Stimulated activated CD4-positive, alpha-beta T cell treated with anti-CD3 and anti-CD28 coated beads, Interleukin-2, amount 100 ng/mL, for 24 hours (primary cell): ENCODE results near the gene KHDC3L.

Source experiments
- DNase-seq, 2 donors: peaks; one replicate each; pipeline ENCODE4 v3.0.0-alpha.2; 2020

The KHDC3L gene

GRCh38 chr6:73362358-73362757 lies at the start of gene KHDC3L:
Gene KHDC3L (plus strand): TSS chr6:73362658. CDS start chr6:73362730, 72 bp downstream.
- DNase-seq, result no peak

DNA sequence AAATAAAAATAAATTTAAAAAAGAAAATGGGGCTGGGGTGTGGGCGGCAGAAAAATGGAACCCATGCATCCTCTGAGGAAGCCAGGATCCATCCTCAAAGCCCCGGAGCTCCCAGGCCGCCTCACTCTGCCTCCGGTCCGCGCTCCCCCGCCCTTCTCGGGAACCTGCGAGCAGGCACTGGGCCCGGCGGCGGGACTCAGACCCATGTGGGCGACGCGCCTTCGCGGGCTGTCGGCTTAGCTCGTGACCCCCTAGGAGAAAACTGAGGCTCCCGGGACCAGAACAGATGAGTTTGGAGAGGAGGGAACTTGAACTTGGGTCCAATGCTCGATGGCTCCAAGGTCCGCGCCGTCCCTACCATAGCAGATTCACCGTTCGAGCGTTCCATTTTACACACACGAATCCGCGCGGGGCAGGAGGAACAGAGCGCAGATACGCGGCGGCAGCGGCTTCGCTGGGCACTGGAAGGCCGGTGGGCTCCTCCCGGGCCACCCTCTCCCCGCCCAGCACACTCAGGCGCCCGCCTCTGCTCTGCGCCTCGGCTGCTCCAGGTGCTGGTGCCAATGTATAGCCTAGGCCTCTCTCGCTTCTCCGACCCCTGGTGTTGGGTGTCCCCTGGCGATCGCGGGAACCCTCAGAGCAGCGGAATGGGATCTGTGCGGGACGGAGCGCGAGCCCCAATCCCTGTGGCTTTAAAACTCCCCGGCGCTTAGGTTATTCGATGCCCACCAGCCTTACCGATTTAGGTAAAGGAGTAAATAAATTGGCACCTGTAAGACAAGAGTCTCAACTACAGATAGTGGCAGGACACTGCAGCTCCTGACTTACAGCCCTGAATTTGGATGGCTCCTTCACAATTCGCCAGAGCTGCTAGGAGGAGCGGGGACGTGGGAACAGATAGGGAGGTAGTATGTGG lies 47.6 kb upstream of the KHDC3L start:
- DNase-seq, result peak in 1 of 2 donors; percentile 8

DNA sequence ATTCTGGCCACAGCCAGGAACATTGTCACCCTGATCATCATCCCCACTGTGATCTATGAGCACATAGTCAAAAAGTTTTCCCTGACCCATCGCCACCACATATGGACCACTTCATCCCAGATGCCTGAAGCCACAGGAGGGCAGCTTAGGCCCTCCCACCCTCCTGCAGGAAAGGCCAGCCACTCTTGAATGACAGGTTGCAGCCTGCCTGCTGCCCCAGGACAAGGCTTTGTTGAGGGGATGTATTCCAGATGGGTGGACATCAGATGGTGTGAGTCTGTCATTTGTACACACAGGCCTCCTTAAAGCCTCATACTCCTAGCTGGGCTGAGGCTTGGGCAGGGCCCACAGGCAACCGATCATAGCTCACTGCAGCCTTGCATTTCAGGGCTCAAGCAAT lies 39.1 kb upstream of the KHDC3L start:
- DNase-seq, result no peak

DNA sequence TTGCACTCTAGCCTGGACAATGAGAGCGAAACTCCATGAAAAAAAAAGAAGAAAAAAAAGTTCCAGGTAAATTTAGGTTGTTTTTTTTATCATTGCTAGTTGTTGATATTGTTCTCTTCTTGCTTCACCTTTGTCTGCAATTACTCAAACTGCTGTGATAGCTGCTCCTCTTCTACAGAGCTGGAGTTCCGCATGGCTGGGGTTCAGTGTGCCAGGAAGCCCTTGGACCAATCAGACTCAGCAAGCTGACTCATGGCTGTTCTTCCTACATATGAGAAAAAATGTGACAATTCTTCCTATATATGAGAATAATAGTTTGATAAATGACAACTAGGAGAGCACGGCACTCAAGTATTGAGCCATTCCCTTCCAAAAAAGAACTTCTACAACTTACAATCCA lies 36.8 kb upstream of the KHDC3L start:
- no peak for DNase-seq

GRCh38 chr6:73328790-73329189 lies 33.7 kb upstream of the KHDC3L start:
- DNase-seq, result no peak

DNA sequence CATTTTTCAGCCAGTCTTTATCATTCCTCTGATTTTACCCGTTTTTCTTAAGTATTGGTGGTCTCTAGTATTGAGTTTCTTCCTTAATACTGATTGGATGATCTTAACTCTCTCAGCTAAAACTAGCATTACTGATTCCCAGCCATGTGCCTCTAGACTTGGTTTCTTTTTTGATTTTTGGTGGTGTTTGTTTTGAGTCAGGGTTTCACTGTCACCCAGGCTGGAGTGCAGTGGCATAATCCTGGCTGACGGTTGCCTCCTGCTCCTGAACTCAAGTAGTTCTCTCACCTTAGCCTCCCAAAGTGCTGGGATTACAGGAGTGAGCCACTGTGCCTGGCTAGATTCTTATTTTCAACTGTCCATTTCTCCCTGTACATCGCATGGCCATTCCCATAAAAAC lies 33.3 kb upstream of the KHDC3L start:
- no peak for DNase-seq

DNA sequence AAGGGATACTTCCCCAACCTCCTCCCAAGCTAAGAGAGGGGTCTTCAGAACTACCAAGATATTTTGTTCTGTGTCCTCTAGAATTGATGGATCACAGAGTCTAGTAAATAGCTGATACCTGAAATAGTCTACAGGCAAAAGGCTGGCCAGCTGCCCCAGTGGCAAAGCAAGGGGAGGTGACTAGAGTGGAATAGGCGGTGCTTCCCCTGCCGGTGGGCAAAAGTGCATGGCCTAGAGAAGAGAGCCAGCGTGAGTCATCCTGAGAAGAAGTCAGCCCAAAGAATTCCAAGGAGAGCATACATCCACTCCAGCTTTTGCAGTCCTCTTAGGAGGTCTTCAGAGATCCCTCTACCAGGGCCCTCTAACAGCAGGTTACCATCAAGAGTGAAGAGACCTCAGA lies 23.1 kb upstream of the KHDC3L start:
- no peak for DNase-seq

GRCh38 chr6:73340048-73340447 lies 22.4 kb upstream of the KHDC3L start:
- DNase-seq, result no peak

GRCh38 chr6:73341335-73341734 lies 21.1 kb upstream of the KHDC3L start:
- DNase-seq, result no peak

GRCh38 chr6:73342174-73342573 lies 20.3 kb upstream of the KHDC3L start:
- DNase-seq, result no peak

DNA sequence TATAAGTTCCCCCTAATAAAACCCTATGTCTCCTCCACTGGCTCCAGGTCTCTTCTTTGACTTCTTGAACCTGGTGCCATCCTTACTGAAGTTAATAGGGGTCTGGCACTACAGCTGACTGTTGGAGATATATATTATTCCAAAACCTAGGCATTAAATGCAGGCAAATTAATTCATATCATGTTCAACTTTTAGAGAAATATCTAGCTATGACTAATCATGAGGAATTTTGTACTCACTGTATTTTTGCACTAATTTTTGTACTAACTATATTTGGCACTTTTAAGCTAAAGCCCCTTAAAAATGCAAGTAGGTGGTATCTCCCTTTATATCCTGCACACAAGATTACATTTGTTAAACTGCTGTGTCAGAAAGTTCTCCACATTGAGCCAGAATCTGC lies 19.3 kb upstream of the KHDC3L start:
- DNase-seq, result no peak

DNA sequence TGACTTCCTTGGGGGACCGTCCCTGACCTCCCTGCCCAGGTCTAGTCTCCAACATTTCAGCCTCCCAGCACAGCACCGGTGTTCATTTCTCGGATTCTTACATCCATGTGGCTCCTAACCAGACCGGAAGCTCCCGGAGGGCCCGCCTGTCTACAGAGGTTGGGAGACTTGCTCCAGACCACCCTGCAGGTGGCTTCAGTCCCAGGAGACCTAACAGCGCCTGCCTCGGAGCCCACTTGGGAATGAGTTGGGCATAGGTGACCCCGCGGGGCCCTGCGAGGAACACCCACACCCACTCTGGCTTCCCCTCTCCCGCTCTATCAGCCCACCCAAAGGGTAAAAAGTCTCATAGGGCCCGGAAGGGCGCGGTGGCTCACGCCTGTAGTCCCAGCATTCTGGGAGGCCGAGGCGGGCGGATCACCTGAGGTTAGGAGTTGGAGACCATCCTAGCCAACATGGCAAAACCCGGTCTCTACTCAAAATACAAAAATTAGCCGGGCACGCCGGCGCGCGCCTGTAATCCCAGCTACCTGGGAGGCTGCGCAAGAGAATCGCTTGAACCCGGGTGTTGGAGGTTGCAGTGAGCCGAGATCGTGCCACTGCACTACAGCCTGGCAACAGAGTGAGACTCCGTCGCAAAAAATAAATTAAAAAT lies 13.8 kb upstream of the KHDC3L start:
- DNase-seq, result no peak

DNA sequence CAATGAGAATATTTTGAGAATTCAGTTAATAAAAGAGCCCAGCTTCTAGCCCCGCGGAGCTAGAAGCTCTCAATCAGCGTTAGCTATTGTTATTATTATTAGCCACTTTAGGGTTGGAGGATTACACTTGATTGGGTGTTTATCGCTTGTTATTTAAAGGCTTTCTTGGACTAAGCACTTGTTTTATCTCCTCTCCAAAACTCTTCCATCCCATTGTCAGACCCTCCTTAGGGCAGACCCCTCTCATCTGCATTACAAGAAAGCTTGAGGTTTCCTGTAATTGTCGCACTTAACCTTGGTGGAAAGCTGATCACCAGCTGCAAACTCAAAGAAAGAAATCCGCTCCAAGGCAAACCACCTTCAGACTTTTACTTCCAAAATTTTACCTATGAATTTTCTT lies 13.1 kb upstream of the KHDC3L start:
- no peak for DNase-seq

- DNase-seq, result no peak
Measured at GRCh38 chr6:73353636-73354593, 8.5 kb upstream of the KHDC3L start, which contains the start of gene DPPA5. Gene DPPA5 (minus strand): TSS chr6:73354276. CDS start chr6:73354225, 51 bp downstream.

GRCh38 chr6:73362869-73363536 lies 545 bp downstream of the KHDC3L start:
- no peak for DNase-seq

DNA sequence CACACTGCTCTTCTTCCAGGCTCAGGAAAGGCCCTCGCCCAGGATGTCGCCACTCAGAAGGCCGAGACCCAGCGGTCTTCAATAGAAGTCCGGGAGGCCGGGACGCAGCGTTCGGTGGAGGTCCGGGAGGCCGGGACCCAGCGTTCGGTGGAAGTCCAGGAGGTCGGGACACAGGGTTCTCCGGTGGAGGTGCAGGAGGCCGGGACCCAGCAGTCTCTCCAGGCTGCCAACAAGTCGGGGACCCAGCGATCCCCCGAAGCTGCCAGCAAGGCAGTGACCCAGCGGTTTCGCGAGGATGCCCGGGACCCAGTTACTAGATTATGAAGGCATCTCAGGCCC lies 1.0 kb downstream of the KHDC3L start:
- no peak for DNase-seq

DNA sequence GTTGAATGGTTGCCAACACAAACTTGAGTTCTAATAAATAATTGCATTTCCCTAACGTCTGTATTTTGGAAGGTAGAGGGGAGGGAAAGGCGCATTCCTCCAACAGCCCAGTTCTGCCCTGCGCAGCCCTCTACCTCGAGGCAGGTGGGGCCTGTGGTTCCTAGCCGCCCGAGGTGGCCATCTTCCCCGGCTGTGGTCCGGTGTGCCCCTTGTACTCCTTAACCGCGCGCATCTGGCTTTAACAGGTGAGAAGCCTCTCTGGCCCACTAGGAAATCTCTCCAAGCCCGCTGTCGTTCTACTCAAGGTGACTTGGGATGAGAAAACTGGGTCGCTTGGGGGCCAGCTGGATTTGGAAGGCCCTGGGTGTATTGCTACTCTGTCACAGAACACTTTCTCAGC lies 1.7 kb downstream of the KHDC3L start:
- DNase-seq, result no peak

DNA sequence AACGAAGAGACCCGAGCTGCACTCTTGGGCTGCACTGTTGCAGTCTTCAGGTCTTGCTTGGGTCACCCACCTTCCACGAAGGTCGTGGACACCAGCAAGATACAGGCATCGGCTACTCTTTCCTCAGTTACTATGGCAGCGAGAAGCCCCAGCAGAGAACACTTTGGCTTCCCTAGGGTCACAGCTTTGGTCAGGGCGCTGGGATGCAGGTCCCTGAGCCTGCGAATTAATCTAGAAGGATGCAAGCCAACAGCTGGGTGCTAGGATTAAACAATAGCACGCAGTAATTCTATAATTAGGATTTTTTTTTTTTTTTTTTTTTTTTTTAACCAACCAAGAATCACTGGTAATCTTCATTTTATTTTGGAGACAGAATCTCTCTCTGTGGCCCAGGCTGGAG lies 2.1 kb downstream of the KHDC3L start:
- DNase-seq, result no peak

GRCh38 chr6:73367761-73368355 lies 5.4 kb downstream of the KHDC3L start:
- DNase-seq, result no peak

DNA sequence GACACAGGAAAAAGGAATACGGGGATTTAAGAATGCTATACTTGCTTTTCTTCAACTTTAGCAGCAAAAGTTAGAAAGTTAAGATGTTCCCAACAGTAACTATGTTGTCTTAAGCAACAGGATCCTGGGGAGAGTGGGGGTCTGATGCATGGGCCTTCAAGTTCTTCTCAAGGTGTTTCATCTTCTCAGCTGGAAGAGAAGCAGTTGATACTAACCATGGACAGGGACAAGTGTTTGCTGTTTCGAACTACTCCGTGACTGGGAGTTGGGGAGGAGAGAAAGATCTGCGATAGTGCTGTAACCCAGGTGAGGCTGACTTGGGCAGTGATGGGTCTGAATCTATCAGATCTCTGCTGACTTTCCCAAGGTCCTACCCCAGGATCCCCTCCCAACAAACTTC lies 6.2 kb downstream of the KHDC3L start:
- DNase-seq, result no peak

- DNase-seq, result no peak
Measured at GRCh38 chr6:73369157-73369556, 6.7 kb downstream of the KHDC3L start.

- no peak for DNase-seq
Measured at GRCh38 chr6:73369563-73369962, 7.1 kb downstream of the KHDC3L start, which contains the start of gene OOEP. Gene OOEP (minus strand): TSS chr6:73369897. CDS start chr6:73369792, 105 bp downstream.
